Measurements from ENCODE around the gene SHISAL1.

The SHISAL1 gene

GRCh38 chr22:44312766-44313165 is at the start of gene SHISAL1:
Gene SHISAL1, minus strand, starts transcription at chr22:44312951. Its CDS starts 12,006 bp downstream, at chr22:44300945.
- no peak for DNase-seq (ENCODE audit: low spot score)

GRCh38 chr22:44361391-44362126 is 48.8 kb upstream of the SHISAL1 start:
- no peak for DNase-seq (ENCODE audit: low spot score)

- DNase-seq (ENCODE audit: low spot score), result no peak
Observed at GRCh38 chr22:44360668-44361381, 48.1 kb upstream of the SHISAL1 start.

GRCh38 chr22:44360306-44360667 is 47.5 kb upstream of the SHISAL1 start:
- no peak for DNase-seq (ENCODE audit: low spot score)

GRCh38 chr22:44359496-44360110 is 46.9 kb upstream of the SHISAL1 start:
- DNase-seq (ENCODE audit: low spot score), result no peak

- no peak for DNase-seq (ENCODE audit: low spot score)
Observed at GRCh38 chr22:44358709-44359440, 46.1 kb upstream of the SHISAL1 start.

GRCh38 chr22:44357966-44358465 is 45.3 kb upstream of the SHISAL1 start:
- DNase-seq (ENCODE audit: low spot score), result peak; percentile 13

GRCh38 chr22:44357296-44357965 is 44.7 kb upstream of the SHISAL1 start:
- no peak for DNase-seq (ENCODE audit: low spot score)

GRCh38 chr22:44355716-44356070 is 42.9 kb upstream of the SHISAL1 start:
- no peak for DNase-seq (ENCODE audit: low spot score)

GRCh38 chr22:44354288-44354687 is 41.5 kb upstream of the SHISAL1 start:
- DNase-seq (ENCODE audit: low spot score), result no peak

- DNase-seq (ENCODE audit: low spot score), result no peak
Observed at GRCh38 chr22:44353041-44353440, 40.3 kb upstream of the SHISAL1 start.

GRCh38 chr22:44352378-44353035 is 39.8 kb upstream of the SHISAL1 start:
- DNase-seq (ENCODE audit: low spot score), result no peak

GRCh38 chr22:44351685-44352377 is 39.1 kb upstream of the SHISAL1 start:
- DNase-seq (ENCODE audit: low spot score), result no peak

- DNase-seq (ENCODE audit: low spot score), result no peak
Observed at GRCh38 chr22:44351037-44351436, 38.3 kb upstream of the SHISAL1 start.

GRCh38 chr22:44349594-44349993 is 36.8 kb upstream of the SHISAL1 start:
- no peak for DNase-seq (ENCODE audit: low spot score)

GRCh38 chr22:44348971-44349560 is 36.3 kb upstream of the SHISAL1 start:
- DNase-seq (ENCODE audit: low spot score), result no peak

GRCh38 chr22:44347549-44347948 is 34.8 kb upstream of the SHISAL1 start:
- no peak for DNase-seq (ENCODE audit: low spot score)

GRCh38 chr22:44347080-44347479 is 34.3 kb upstream of the SHISAL1 start:
- no peak for DNase-seq (ENCODE audit: low spot score)

- no peak for DNase-seq (ENCODE audit: low spot score)
Observed at GRCh38 chr22:44345872-44346271, 33.1 kb upstream of the SHISAL1 start.

GRCh38 chr22:44344407-44344806 is 31.7 kb upstream of the SHISAL1 start:
- no peak for DNase-seq (ENCODE audit: low spot score)

All from globus pallidus (tissue), 1 donor.